ENCODE data around the gene NPL.

DNA sequence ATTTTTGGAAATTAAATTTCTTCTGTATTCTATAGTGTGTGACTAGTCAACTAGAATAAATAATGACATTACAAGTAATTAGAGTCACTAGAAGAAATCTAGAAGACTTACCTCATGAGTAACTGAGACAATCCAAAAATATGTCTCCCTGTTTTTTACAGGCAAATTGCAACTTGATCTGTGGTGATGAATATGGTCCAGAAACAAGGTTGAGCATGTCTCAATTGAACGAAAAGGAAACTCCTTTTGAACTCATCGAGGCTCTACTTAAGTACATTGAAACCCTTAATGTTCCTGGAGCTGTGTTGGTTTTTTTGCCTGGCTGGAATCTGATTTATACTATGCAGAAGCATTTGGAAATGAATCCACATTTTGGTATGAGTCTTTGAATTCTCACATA lies 86.3 kb downstream of the NPL start:
- TF ChIP-seq CTCF (IDR thresholded peaks at IDR 0.05; ENCODE audit: low read depth, low read length), result no peak
- TF ChIP-seq EZH2phosphoT487 (IDR thresholded peaks at IDR 0.05; ENCODE audit: low read depth), result no peak

Measured in OCI-LY3 (cell line).